Measurements from ENCODE around the gene POP4.

GRCh38 chr19:29571181-29571580 lies 34.9 kb upstream of the POP4 start:
- no peak for TF ChIP-seq CTCF (IDR thresholded peaks at IDR 0.05)
- no peak for TF ChIP-seq POLR2AphosphoS5 (IDR thresholded peaks at IDR 0.05)
- TF ChIP-seq POLR2A (IDR thresholded peaks at IDR 0.05): no peak

All from upper lobe of left lung (tissue), 4 donors.